GM19372 (cell line): ENCODE measurements around the gene WDR83.
"Not testable (repeated sequence)": the region's sequence is repeated elsewhere in the genome, so short reads cannot be mapped to it uniquely, and the experiment has no call there.

ENCODE experiments used
- ATAC-seq: cut with Tn5 transposase; IDR thresholded peaks from one replicate; pipeline ENCODE4 v1.9.1; 2021; ENCODE audit warnings: mild to moderate bottlenecking, low read depth, moderate library complexity; ENCODE audit not compliant: unreplicated experiment

Gene WDR83

DNA sequence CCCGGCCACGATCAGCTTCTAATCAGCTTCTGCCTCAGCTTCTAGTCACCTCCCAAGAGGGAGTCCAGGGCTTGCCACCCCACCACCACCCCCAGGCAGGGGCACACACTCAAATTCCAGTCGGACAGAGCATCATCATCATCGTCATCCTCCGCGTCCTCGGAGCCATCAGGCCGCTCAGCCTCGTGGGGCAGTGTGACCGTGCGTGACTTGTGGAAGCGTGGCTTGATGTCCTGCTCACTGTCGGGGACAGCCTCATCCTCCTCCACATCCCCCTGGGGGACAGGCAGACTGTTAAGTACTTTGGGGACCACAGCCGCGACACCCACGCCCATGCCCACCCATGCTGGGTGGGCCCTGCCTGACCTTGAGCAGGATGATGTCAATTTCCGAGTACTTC is 44.6 kb downstream of the WDR83 start:
- no peak for ATAC-seq

DNA sequence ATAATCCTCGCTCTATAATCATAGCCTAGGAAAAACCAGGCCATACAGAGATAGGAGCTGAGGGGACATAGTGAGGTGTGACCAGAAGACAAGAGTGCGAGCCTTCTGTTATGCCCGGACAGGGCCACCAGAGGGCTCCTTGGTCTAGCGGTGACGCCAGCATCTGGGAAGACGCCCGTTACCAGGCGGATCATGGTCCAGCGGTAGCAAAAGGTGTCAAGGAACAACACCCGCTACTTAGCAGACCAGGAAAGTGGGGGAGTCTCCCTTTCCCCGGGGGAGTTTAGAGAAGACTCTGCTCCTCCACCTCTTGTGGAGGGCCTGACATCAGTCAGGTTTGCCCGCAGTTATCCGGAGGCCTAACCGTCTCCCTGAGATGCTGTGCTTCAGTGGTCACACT is 45.5 kb downstream of the WDR83 start:
- not testable (repeated sequence) for ATAC-seq

DNA sequence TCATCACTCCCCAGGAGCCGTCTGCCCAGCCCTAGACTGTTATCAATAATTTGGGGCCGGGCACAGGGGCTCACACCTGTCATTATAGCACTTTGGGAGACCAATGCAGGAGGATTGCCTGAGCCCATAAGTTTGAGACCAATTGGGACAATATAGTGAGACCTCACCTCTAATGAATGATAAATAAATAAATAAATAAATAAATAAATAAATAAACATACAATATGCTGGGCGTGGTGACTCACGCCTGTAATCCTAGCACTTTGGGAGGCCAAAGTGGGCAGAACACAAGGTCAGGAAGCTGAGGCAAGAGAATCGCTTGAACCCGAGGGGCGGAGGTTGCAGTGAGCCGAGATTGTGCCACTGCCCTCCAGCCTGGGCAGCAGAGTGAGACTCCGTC is 46.7 kb downstream of the WDR83 start:
- ATAC-seq: not testable (repeated sequence)

DNA sequence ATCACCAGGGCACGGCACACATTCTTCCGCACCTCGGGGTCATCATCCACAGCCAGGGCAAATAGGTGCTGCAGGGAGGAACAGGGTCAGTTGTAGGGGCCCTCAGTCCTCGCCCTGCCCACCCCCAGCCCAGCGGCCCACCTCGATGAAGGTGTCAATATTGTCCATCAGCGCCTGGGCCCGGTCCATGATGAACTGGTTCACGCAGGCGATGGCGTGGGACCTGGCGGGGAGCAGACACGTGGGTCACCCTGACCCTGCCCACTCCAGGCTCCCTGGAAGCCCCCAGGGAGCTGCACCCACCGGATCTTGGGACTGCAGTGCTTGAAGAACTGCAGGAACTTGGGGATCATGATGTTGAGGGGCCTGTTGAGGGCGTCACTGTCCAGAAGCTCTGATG is 48.5 kb downstream of the WDR83 start:
- no peak for ATAC-seq

DNA sequence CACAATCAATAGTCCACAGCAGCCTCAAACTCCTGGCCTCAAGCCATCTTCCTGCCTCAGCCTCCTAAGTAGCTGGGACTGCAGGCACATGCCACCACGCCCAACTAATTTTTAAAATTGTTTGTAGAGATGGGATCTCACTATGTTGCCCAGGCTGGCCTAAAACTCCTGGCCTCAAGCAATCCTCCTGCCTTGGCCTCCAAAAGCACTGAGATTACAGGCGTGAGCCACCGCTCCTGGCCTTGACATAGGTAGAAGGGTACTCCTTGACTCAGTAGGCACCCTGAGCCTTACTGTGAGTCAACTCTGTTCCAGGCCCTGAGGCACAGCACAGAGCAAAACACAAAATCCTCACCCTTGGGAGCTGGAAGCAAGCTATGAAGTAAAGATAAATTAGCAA is 49.3 kb downstream of the WDR83 start:
- no peak for ATAC-seq

DNA sequence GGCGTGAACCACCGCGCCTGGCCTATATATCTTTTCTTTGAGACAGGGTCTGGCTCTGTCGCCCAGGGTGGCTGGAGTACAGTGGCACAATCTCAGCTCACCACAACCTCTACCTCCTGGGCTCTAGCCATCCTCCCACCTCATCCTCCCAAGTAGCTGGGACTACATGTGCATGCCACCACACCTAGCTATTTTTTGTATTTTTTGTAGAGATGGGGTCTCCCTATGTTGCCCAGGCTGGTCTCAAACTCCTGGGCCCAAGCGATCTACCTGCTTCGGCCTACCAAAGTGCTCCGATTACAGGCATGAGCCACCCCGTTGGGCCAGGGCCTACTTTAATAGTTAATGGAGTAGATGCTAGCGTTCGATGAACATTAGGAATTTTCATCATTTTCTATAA is 53.7 kb downstream of the WDR83 start:
- ATAC-seq: no peak

DNA sequence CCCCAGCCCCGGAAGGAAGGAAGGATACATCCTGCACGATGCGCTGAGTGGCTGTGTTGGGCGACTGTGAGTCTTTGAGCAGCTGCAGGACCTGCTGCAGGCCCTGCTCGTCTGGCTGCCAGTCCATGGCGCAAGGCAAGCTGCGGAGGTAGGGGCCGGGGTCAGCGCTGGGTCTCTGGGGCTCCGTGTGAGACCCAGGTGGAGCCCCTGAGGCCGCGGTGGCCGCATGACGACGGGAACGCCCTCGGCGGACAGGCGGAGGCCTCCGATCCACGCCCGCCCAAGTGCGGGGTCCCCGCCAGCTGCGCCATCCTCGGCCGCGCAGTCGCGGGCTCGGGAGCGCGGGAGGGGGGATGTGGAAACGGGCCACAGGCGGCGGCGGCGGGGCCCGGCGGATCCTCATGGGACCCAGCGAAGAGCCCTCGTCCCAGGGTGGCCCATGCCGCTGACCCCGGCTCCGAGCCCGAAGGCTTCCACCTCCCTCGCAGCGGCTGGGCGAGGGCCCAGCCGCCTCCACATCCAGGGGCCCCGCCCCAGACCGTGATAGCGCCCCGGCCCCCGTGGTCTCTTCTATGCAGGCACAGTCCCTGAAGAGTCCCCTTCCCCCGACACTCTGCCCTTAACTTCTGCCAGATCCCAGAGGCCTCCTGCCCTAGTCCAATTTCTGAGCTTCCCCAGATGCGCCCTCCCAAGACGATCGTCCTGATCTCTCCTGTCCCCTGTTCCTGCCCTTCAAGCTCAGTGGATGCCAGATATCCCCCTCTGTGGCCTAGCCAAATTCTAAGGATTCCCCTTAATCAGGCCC is 54.4 kb downstream of the WDR83 start:
- ATAC-seq: no peak

DNA sequence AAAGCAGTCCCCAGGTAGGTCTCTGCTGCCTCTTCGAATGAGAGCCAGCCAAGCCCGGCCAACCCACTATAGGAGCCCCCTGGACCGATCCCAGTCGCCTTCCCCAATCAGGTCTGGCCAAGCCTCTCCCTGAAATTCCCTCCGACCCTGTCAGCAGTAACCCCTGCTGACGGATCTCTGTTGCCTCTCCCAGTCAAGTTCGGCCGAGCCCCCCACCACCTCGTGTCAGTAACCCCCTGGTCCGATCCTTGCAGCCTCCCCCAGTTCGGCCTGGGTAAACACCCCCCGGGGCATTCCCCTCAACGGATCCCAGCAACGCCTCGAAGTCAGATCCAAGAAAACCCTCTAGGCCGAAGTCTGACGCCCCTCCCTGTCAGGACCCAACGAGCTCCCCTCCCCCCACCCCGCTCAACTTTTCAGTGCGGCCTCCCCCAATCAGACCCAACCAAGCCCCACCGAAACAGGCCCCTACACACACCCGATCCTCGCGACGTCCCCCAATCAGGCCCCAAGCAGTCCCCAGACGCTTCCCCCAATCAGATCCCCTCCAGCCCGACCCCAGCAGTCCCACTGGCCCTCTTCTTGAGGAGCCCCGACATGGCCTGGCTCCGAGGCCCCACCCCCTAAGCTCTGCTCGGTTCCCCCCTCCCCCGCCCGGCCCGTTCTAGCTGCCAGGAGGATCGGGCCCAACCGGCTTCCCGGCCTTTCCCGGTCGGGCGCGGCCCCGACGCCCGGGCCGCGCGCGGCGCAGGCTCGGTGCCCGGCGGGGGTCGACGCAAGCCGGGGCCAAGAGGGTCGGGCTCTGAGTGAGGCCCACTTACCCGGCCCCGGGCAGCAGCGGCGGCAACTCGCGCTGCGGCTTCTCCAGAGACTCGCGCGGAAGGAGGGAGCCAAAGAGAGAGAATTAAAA is 55.3 kb downstream of the WDR83 start:
- ATAC-seq: peak; percentile 26

DNA sequence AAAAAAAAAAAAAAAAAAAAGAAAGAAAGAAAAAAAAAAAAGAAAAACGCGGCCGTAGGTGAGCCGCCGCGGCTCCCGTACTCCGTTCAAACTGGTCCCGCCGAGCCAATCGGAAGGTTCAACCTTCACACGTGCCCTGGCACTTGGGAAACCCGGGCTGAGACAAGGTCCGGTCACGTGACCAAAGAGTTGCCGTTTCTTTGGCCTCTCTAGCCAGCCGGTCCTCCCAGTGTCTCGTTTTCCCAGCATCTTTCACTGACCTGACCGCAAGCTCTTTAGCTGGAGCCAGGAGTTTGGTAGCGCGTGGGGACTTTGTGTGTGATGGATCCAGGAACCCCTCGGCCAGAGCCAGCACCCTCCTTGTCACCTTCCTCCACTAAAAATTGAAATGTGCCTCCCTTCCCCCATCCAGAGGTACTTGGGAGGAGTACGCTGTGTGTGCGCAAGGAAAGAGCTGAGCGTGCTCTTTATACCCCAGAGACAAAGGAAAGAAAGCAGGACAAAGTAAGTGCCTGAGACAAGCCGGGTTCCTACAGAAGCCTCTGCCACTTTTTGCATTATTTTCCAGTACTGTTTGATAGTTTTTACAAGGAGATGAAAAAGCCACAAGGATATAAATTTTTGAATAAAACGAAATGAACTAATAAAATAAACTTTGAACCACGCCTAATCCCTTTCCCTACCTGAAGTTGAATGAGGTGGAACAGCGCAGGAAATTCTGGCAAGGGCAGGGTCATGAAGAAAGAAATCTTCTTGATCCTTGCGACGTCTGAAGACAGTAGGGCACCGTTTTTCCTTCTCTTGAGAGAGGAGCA is 56.2 kb downstream of the WDR83 start:
- peak; percentile 80 for ATAC-seq

DNA sequence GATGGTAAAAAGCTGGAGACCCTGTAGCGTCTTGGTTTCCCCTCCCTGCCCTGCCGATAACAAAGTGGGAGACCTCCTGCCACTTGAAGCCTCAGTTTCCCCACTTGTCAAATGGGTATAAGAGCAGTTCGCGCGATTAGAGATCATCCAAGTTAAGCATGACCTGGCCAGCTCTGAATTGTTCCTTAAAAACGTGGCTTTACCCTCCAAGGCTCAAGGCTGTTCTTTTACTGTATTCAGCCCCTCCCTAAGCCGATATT is 56.7 kb downstream of the WDR83 start:
- ATAC-seq: no peak

DNA sequence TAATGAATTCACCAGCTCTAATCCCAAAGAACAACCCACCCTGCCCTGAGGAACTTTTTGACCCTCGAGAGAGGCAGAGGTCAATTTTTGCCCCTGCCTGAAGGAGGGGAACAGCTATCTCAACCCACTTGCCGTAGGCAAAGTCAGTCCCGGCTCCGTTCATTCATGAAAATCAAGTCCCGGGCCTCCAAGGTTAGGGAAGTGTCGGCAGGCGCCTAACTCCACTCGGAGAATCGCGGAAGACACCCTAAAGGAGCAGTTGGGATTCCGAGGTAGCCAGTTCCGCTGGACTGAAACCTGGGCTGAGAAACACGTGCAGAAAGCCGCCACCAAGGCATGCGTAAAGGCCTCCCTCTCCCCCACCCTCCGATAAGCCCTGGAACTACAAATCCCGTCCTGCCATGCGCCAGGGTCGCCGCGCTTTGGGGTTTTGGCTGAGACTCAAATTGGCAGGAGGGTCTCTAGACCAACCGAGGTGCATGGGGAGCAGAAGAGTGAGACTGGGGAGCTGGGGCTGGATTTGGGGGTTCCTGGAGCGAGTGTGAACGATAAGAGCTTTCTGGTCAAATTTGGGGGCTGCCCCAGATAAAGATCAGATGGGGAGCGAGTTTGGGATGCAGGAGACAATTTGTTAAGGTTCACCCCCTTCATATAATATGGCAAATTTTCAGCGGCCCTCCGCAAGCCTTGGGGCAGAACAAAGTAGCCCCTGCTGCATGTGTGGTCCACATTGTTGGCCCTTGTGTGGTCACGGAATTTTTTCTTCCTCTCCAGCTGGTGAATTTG is 57.2 kb downstream of the WDR83 start, which contains the start of gene TNPO2:
Gene TNPO2 (minus strand): TSS at position 292 of the 786 bp plus-strand sequence. CDS start 2,955 bp downstream, outside the sequence.
- no peak for ATAC-seq
